Stimulated activated CD8-positive, alpha-beta memory T cell treated with anti-CD3 and anti-CD28 coated beads, Interleukin-7, amount 100 ng/mL, for 48 hours (primary cell): Measurements from ENCODE around the gene PKD1.
"Not testable (repeated sequence)": the region's sequence is repeated elsewhere in the genome, so short reads cannot be mapped to it uniquely, and the experiment has no call there.

Source experiments
- DNase-seq, 2 donors: peaks; one replicate each; pipeline ENCODE4 v3.0.0-alpha.2; 2020; ENCODE audit warnings: low read depth in 1 of 2; ENCODE audit errors: extremely low read depth in 1 of 2

The PKD1 gene

GRCh38 chr16:2126161-2126743 is 9.4 kb downstream of the PKD1 start:
- DNase-seq: not testable (repeated sequence)

- DNase-seq: not testable (repeated sequence)
Measured at GRCh38 chr16:2125609-2126008, 10.1 kb downstream of the PKD1 start.

- not testable (repeated sequence) for DNase-seq
Measured at GRCh38 chr16:2124694-2125444, 10.8 kb downstream of the PKD1 start.

GRCh38 chr16:2124377-2124693 is 11.4 kb downstream of the PKD1 start:
- DNase-seq: not testable (repeated sequence)

GRCh38 chr16:2123706-2124376 is 11.9 kb downstream of the PKD1 start:
- not testable (repeated sequence) for DNase-seq

GRCh38 chr16:2122934-2123683 is 12.6 kb downstream of the PKD1 start:
- not testable (repeated sequence) for DNase-seq

GRCh38 chr16:2122429-2122828 is 13.3 kb downstream of the PKD1 start:
- no peak for DNase-seq

- no peak for DNase-seq
Measured at GRCh38 chr16:2121853-2122252, 13.8 kb downstream of the PKD1 start.

- not testable (repeated sequence) for DNase-seq
Measured at GRCh38 chr16:2121325-2121724, 14.4 kb downstream of the PKD1 start.

- DNase-seq: not testable (repeated sequence)
Measured at GRCh38 chr16:2117960-2118722, 17.6 kb downstream of the PKD1 start.

GRCh38 chr16:2117341-2117740 is 18.4 kb downstream of the PKD1 start:
- DNase-seq: not testable (repeated sequence)

- not testable (repeated sequence) for DNase-seq
Measured at GRCh38 chr16:2116428-2116827, 19.3 kb downstream of the PKD1 start.

- no peak for DNase-seq
Measured at GRCh38 chr16:2115591-2115973, 20.1 kb downstream of the PKD1 start.

- DNase-seq: not testable (repeated sequence)
Measured at GRCh38 chr16:2114885-2115590, 20.7 kb downstream of the PKD1 start.

GRCh38 chr16:2114225-2114624 is 21.5 kb downstream of the PKD1 start:
- not testable (repeated sequence) for DNase-seq

- not testable (repeated sequence) for DNase-seq
Measured at GRCh38 chr16:2112539-2113106, 23.1 kb downstream of the PKD1 start.

GRCh38 chr16:2111412-2112335 is 24.0 kb downstream of the PKD1 start:
- DNase-seq: not testable (repeated sequence)

GRCh38 chr16:2111009-2111353 is 24.7 kb downstream of the PKD1 start:
- DNase-seq: not testable (repeated sequence)
